HL-60 (cell line): ENCODE measurements around the gene UBQLN4.

ENCODE experiments used
- DNase-seq, 2 experiments: peaks; one replicate each; pipeline ENCODE4 v3.0.0-alpha.2; 2010 to 2020; ENCODE audit warnings: low read depth in 1 of 2, low spot score in 1 of 2
- H3K27ac ChIP-seq: fragments of 250-450 bp; sonication (Bioruptor Pico); replicated peaks from 2 replicates; pipeline ENCODE4 v1.5.1; 2020; ENCODE audit warnings: mild to moderate bottlenecking, moderate library complexity
- H3K27me3 ChIP-seq: fragments of 250-450 bp; sonication (Bioruptor Pico); 2 replicates; pipeline ENCODE4 v1.5.1; 2021; ENCODE audit warnings: mild to moderate bottlenecking, moderate library complexity; ENCODE audit not compliant: insufficient read depth, poor library complexity, severe bottlenecking
- H3K4me3 ChIP-seq: replicated peaks from 2 replicates; pipeline ENCODE4 v1.5.1; 2011; ENCODE audit warnings: mild to moderate bottlenecking, control low read depth, low read length; ENCODE audit not compliant: insufficient read depth
- CTCF ChIP-seq: IDR thresholded peaks from one replicate; pipeline ENCODE4 v1.5.1; 2011; ENCODE audit warnings: low read length, control low read depth, inconsistent platforms; ENCODE audit not compliant: insufficient read depth
- GABPA ChIP-seq: IDR thresholded peaks from 2 replicates; pipeline ENCODE4 v1.6.1; 2012; ENCODE audit warnings: low read depth
- POLR2AphosphoS5 ChIP-seq: IDR thresholded peaks from 2 replicates; pipeline ENCODE4 v1.6.1; 2012; ENCODE audit warnings: low read depth
- REST ChIP-seq: IDR thresholded peaks from 2 replicates; pipeline ENCODE4 v1.6.1; 2012; ENCODE audit warnings: low read depth; ENCODE audit not compliant: insufficient replicate concordance
- SPI1 ChIP-seq: IDR thresholded peaks from 2 replicates; pipeline ENCODE4 v1.6.1; 2012; ENCODE audit warnings: low read depth, mild to moderate bottlenecking, borderline replicate concordance

The UBQLN4 gene

GRCh38 chr1:156077430-156077760 is 23.8 kb upstream of the UBQLN4 start:
- Histone ChIP-seq H3K27me3 (peaks cover 10% of the 10 kb centered on the region), H3K4me3 (no peak overlapping the region), H3K27ac (no peak overlapping the region)
- DNase-seq, result no peak
- TF ChIP-seq GABPA (no peak), POLR2AphosphoS5 (no peak), CTCF (no peak), REST (no peak), SPI1 (no peak)

GRCh38 chr1:156076609-156077429 is 23.2 kb upstream of the UBQLN4 start:
- DNase-seq, result no peak
- Histone ChIP-seq H3K27me3 (peaks cover 8% of the 10 kb centered on the region), H3K4me3 (no peak overlapping the region), H3K27ac (no peak overlapping the region)
- TF ChIP-seq CTCF (no peak), GABPA (no peak), POLR2AphosphoS5 (no peak), SPI1 (no peak), REST (no peak)

GRCh38 chr1:156075775-156076204 is 22.2 kb upstream of the UBQLN4 start:
- DNase-seq, result no peak
- Histone ChIP-seq H3K4me3 (no peak overlapping the region), H3K27ac (no peak overlapping the region), H3K27me3 (peaks cover 2% of the 10 kb centered on the region)
- TF ChIP-seq GABPA, result no peak

- TF ChIP-seq SPI1 (no peak), POLR2AphosphoS5 (no peak), REST (no peak), CTCF (no peak), GABPA (no peak)
- H3K27ac ChIP-seq, result no peak overlapping the region
- DNase-seq, result no peak
- no peak overlapping the region for H3K4me3 ChIP-seq
- H3K27me3 ChIP-seq, result no peaks in the 10 kb centered on the region
Observed at GRCh38 chr1:156075162-156075561, 21.6 kb upstream of the UBQLN4 start.
